HCT116 (cell line): Measurements from ENCODE around the gene BBS9. TPM values are rescaled to one million over a fixed set of nuclear protein-coding genes. Genes with fewer than 3 reads are reported as not detected.

Source experiments
- ATAC-seq: fragments of 200-7000 bp; cut with Tn5 transposase; 2 replicates; pipeline ENCODE4 v1.9.1; 2020; ENCODE audit warnings: mild to moderate bottlenecking, moderate library complexity
- BruUV-seq: library from RNA; stranded (reverse); fragments of 400-500 nt; replicated peaks from 2 replicates; lab custom pipeline; 2021; lab: Mats Ljungman, UMichigan
- CTCF ChIA-PET: fragments of 300-600 bp; sonication (Branson Sonifier 250); formaldehyde crosslinking; loops from one replicate; lab custom pipeline; 2021; ENCODE audit warnings: antibody characterized with exemption; lab: Charles Lee
- POLR2A ChIA-PET: fragments of 300-600, 350-600 bp; sonication (Branson Sonifier 250); formaldehyde crosslinking; loops from one replicate; lab custom pipeline; 2021; ENCODE audit warnings: antibody characterized with exemption; lab: Charles Lee
- RAD21 ChIA-PET, 2 experiments: fragments of 300-600 bp; sonication (Branson Sonifier 250); formaldehyde crosslinking; loops; one replicate each; lab custom pipeline; 2023; ENCODE audit warnings: low total read pairs in 2 of 2; ENCODE audit not compliant: uncharacterized antibody in 2 of 2, unreplicated experiment in 2 of 2, low non-redundant PET in 1 of 2; lab: Charles Lee
- DNase-seq: peaks from one replicate; pipeline ENCODE4 v3.0.0-alpha.2; 2010; ENCODE audit warnings: low read depth, low spot score
- H2AFZ ChIP-seq: fragments of 200-600 bp; shearing (Covaris generic), sonication (generic); 2 replicates; pipeline ENCODE4 v1.6.1; 2017; ENCODE audit warnings: low read depth, mixed run types, mixed read lengths, antibody characterized with exemption, low read length; ENCODE audit not compliant: poor library complexity, severe bottlenecking
- H3K27ac ChIP-seq: 2 replicates; pipeline ENCODE4 v1.5.1; 2012; ENCODE audit warnings: low read depth, low read length
- H3K27me3 ChIP-seq: fragments of 200-600 bp; sonication (generic); 2 replicates; pipeline ENCODE4 v1.6.1; 2016; ENCODE audit warnings: mixed run types, low read length, mixed read lengths; ENCODE audit not compliant: insufficient read depth
- H3K36me3 ChIP-seq, 2 experiments: fragments of 200-500 bp in 1 of 2; fragments of 200-600 bp in 1 of 2; sonication (Bioruptor generic) in 1 of 2; sonication (generic) in 1 of 2; 2 replicates each; pipeline versions ENCODE4 v1.5.1 to v1.6.1; 2014 to 2016; ENCODE audit warnings: low read length in 2 of 2, inconsistent platforms in 1 of 2, mixed read lengths in 1 of 2, mixed run types in 1 of 2; ENCODE audit not compliant: insufficient read depth in 2 of 2, control insufficient read depth in 1 of 2
- H3K4me1 ChIP-seq, 2 experiments: fragments of 200-600 bp in 1 of 2; sonication (generic) in 1 of 2; 2 replicates each; pipeline versions ENCODE4 v1.5.1 to v1.6.1; 2012 to 2017; ENCODE audit warnings: low read length in 2 of 2, inconsistent platforms in 1 of 2, mild to moderate bottlenecking in 1 of 2, mixed read lengths in 1 of 2, mixed run types in 1 of 2, moderate library complexity in 1 of 2; ENCODE audit not compliant: insufficient read depth in 2 of 2, control insufficient read depth in 1 of 2
- H3K4me2 ChIP-seq: fragments of 200-600 bp; sonication (generic); 2 replicates; pipeline ENCODE4 v1.6.1; 2017; ENCODE audit warnings: mixed run types, low read length, mixed read lengths
- H3K4me3 ChIP-seq, 2 experiments: fragments of 200-600 bp in 1 of 2; sonication (generic) in 1 of 2; replicated peaks in 1 of 2; 2 replicates each; pipeline ENCODE4 v1.5.1; 2011 to 2016; ENCODE audit warnings: low read length in 2 of 2, control low read depth in 1 of 2, low read depth in 1 of 2, mild to moderate bottlenecking in 1 of 2, mixed read lengths in 1 of 2, mixed run types in 1 of 2
- H3K79me2 ChIP-seq: fragments of 200-600 bp; sonication (generic); 2 replicates; pipeline ENCODE4 v1.6.1; 2017; ENCODE audit warnings: mild to moderate bottlenecking, mixed run types, low read length, moderate library complexity, mixed read lengths; ENCODE audit not compliant: insufficient read depth
- H3K9ac ChIP-seq: fragments of 200-600 bp; sonication (generic); 2 replicates; pipeline ENCODE4 v1.6.1; 2016; ENCODE audit warnings: low read length, mixed read lengths
- H3K9me2 ChIP-seq: fragments of 200-600 bp; sonication (generic), shearing (Covaris generic); 2 replicates; pipeline ENCODE4 v1.6.1; 2017; ENCODE audit warnings: mixed run types, mild to moderate bottlenecking, moderate library complexity; ENCODE audit not compliant: insufficient read depth
- H3K9me3 ChIP-seq, 2 experiments: fragments of 200-500 bp in 1 of 2; fragments of 200-600 bp in 1 of 2; sonication (Bioruptor generic) in 1 of 2; sonication (generic) in 1 of 2; 2 replicates each; pipeline ENCODE4 v1.6.1; 2014 to 2017; ENCODE audit warnings: low read length in 2 of 2, mixed read lengths in 2 of 2, inconsistent platforms in 1 of 2, low read depth in 1 of 2, mild to moderate bottlenecking in 1 of 2, mixed run types in 1 of 2, moderate library complexity in 1 of 2; ENCODE audit not compliant: control insufficient read depth in 1 of 2, insufficient read depth in 1 of 2
- H4K20me1 ChIP-seq: fragments of 200-600 bp; sonication (generic), shearing (Covaris generic); 2 replicates; pipeline ENCODE4 v1.6.1; 2017; ENCODE audit warnings: mixed run types, mild to moderate bottlenecking, moderate library complexity; ENCODE audit not compliant: insufficient read depth
- CBX3 ChIP-seq: IDR thresholded peaks from 2 replicates; pipeline ENCODE4 v1.6.1; 2012; ENCODE audit warnings: low read depth
- CEBPB ChIP-seq: IDR thresholded peaks from 2 replicates; pipeline ENCODE4 v1.6.1; 2012; ENCODE audit warnings: low read depth
- EGR1 ChIP-seq: IDR thresholded peaks from 2 replicates; pipeline ENCODE4 v1.6.1; 2012; ENCODE audit warnings: low read depth
- ELF1 ChIP-seq: IDR thresholded peaks from 2 replicates; pipeline ENCODE4 v1.6.1; 2012; ENCODE audit warnings: low read depth, borderline replicate concordance
- EZH2 ChIP-seq: fragments of 200-600 bp; sonication (generic); IDR thresholded peaks from 2 replicates; pipeline ENCODE4 v1.6.1; 2017; ENCODE audit warnings: antibody characterized with exemption, mixed run types
- EZH2phosphoT487 ChIP-seq: fragments of 200-600 bp; IDR thresholded peaks from 2 replicates; pipeline ENCODE4 v1.6.1; 2018; ENCODE audit warnings: antibody characterized with exemption, borderline replicate concordance
- FOSL1 ChIP-seq: IDR thresholded peaks from 2 replicates; pipeline ENCODE4 v1.6.1; 2012; ENCODE audit warnings: low read depth
- JUND ChIP-seq: IDR thresholded peaks from 2 replicates; pipeline ENCODE4 v1.6.1; 2012
- POLR2A ChIP-seq: IDR thresholded peaks from 2 replicates; pipeline ENCODE4 v1.7.0; 2011; ENCODE audit warnings: borderline replicate concordance; ENCODE audit not compliant: insufficient read depth, insufficient read length; ENCODE audit errors: extremely low read depth
- POLR2AphosphoS5 ChIP-seq: IDR thresholded peaks from 2 replicates; pipeline ENCODE4 v1.6.1; 2011; ENCODE audit warnings: mild to moderate bottlenecking, low read depth, low read length, moderate library complexity
- RAD21 ChIP-seq: IDR thresholded peaks from 2 replicates; pipeline ENCODE4 v1.6.1; 2012; ENCODE audit warnings: low read depth, mild to moderate bottlenecking
- SRF ChIP-seq: IDR thresholded peaks from 2 replicates; pipeline ENCODE4 v1.6.1; 2012; ENCODE audit warnings: low read depth
- YY1 ChIP-seq: IDR thresholded peaks from 2 replicates; pipeline ENCODE4 v1.6.1; 2011; ENCODE audit warnings: low read length, low read depth, moderate library complexity, mild to moderate bottlenecking; ENCODE audit not compliant: insufficient replicate concordance; ENCODE audit errors: extremely low read depth
- intact Hi-C: fragments of 100-400 bp; cut with micrococcal nuclease; formaldehyde crosslinking; loops from 2 replicates; pipeline ENCODE4 v1.10.0; 2022
- total RNA-seq: library from RNA; stranded (reverse); gene quantifications from one replicate; pipeline ENCODE4 v1.2.1, GENCODE V29; 2021; ENCODE audit not compliant: unreplicated experiment
- TF ChIP-seq, protein P1 (sequence below): IDR thresholded peaks from 2 replicates; pipeline ENCODE4 v1.6.1; 2012; ENCODE audit warnings: low read depth
- TF ChIP-seq, protein P2 (sequence below), 3 experiments: fragments of 200-600 bp in 1 of 3; sonication (generic) in 1 of 3; IDR thresholded peaks in 2 of 3; conservative IDR thresholded peaks in 1 of 3; 2 replicates each; pipeline ENCODE4 v1.5.1; 2012 to 2017; ENCODE audit warnings: low read depth in 2 of 3, low read length in 2 of 3, antibody characterized with exemption in 1 of 3, borderline replicate concordance in 1 of 3, control low read depth in 1 of 3, mild to moderate bottlenecking in 1 of 3, mixed read lengths in 1 of 3, mixed run types in 1 of 3, moderate library complexity in 1 of 3; ENCODE audit not compliant: insufficient read depth in 1 of 3
- TF ChIP-seq, protein P3 (sequence below): IDR thresholded peaks from 2 replicates; pipeline ENCODE4 v1.6.1; 2012

Gene BBS9
- total RNA-seq, 1 experiment from 2014 or later: 7.1 TPM

DNA sequence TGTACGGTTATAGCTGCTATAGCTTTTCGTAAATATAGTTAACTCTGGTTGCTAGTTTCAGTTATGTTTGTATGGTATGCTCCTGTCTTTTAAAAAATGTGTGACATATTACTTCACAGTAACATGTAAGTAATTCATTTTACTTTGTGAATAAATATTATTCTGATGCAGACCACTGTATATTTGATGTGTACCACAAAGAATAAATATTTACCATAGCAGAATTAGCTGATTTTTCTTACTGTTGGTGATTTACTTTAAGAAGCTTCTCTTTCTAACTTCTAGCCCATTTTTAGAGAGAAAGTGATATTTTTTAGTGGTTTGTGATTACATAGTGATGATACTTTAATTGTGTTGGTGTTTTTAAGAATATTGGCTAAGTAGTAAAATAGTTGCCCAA, 292.8 kb downstream of the BBS9 start:
- H3K9ac ChIP-seq: no peak overlapping the region
- no peak overlapping the region for H3K4me3 ChIP-seq
- DNase-seq: no peak
- H3K27ac ChIP-seq: no peak overlapping the region
- H3K4me2 ChIP-seq: no peak overlapping the region
- H3K27me3 ChIP-seq: no peaks in the 10 kb centered on the region
- no peak for ATAC-seq
- no peaks in the 10 kb centered on the region for H4K20me1 ChIP-seq
- no peak overlapping the region for H2AFZ ChIP-seq
- H3K79me2 ChIP-seq: no peaks in the 10 kb centered on the region
- no TSS peak for BruUV-seq
- no peaks in the 10 kb centered on the region for H3K9me3 ChIP-seq
- RAD21 ChIA-PET: no interaction called here
- POLR2A ChIA-PET: no interaction called here
- H3K36me3 ChIP-seq: no peaks in the 10 kb centered on the region
- no peaks in the 10 kb centered on the region for H3K9me2 ChIP-seq
- intact Hi-C loops: loop anchor here (2.0 to 10.0 kb wide), 2 partner anchors 323 to 511 kb away; no protein-coding TSS in a partner anchor
- CTCF ChIA-PET: interaction anchor here (1.1 kb wide), 1 partner anchor 88 kb away, joined by 3 read pairs; no protein-coding TSS in a partner anchor
- H3K4me1 ChIP-seq: no peaks in the 10 kb centered on the region
- TF ChIP-seq, protein P1, sequence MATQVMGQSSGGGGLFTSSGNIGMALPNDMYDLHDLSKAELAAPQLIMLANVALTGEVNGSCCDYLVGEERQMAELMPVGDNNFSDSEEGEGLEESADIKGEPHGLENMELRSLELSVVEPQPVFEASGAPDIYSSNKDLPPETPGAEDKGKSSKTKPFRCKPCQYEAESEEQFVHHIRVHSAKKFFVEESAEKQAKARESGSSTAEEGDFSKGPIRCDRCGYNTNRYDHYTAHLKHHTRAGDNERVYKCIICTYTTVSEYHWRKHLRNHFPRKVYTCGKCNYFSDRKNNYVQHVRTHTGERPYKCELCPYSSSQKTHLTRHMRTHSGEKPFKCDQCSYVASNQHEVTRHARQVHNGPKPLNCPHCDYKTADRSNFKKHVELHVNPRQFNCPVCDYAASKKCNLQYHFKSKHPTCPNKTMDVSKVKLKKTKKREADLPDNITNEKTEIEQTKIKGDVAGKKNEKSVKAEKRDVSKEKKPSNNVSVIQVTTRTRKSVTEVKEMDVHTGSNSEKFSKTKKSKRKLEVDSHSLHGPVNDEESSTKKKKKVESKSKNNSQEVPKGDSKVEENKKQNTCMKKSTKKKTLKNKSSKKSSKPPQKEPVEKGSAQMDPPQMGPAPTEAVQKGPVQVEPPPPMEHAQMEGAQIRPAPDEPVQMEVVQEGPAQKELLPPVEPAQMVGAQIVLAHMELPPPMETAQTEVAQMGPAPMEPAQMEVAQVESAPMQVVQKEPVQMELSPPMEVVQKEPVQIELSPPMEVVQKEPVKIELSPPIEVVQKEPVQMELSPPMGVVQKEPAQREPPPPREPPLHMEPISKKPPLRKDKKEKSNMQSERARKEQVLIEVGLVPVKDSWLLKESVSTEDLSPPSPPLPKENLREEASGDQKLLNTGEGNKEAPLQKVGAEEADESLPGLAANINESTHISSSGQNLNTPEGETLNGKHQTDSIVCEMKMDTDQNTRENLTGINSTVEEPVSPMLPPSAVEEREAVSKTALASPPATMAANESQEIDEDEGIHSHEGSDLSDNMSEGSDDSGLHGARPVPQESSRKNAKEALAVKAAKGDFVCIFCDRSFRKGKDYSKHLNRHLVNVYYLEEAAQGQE: no peak
- TF ChIP-seq FOSL1 (no peak), EZH2phosphoT487 (no peak), POLR2AphosphoS5 (no peak), CEBPB (no peak), RAD21 (no peak), SRF (no peak), EZH2 (no peak), CBX3 (no peak), EGR1 (no peak), JUND (no peak), YY1 (no peak), POLR2A (no peak), ELF1 (no peak)
- TF ChIP-seq, protein P2, sequence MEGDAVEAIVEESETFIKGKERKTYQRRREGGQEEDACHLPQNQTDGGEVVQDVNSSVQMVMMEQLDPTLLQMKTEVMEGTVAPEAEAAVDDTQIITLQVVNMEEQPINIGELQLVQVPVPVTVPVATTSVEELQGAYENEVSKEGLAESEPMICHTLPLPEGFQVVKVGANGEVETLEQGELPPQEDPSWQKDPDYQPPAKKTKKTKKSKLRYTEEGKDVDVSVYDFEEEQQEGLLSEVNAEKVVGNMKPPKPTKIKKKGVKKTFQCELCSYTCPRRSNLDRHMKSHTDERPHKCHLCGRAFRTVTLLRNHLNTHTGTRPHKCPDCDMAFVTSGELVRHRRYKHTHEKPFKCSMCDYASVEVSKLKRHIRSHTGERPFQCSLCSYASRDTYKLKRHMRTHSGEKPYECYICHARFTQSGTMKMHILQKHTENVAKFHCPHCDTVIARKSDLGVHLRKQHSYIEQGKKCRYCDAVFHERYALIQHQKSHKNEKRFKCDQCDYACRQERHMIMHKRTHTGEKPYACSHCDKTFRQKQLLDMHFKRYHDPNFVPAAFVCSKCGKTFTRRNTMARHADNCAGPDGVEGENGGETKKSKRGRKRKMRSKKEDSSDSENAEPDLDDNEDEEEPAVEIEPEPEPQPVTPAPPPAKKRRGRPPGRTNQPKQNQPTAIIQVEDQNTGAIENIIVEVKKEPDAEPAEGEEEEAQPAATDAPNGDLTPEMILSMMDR (IDR thresholded peaks at IDR 0.05 in 2 of 3, conservative IDR thresholded peaks at IDR 0.05 in 1 of 3; ENCODE audit: borderline replicate concordance in 1 of 3, insufficient read depth in 1 of 3, low read depth in 2 of 3, low read length in 2 of 3): no peak
- TF ChIP-seq, protein P3, sequence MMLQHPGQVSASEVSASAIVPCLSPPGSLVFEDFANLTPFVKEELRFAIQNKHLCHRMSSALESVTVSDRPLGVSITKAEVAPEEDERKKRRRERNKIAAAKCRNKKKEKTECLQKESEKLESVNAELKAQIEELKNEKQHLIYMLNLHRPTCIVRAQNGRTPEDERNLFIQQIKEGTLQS: no peak
